ENCODE data around the gene NPL. TPM values are rescaled to one million over a fixed set of nuclear protein-coding genes. Genes with fewer than 3 reads are reported as not detected.

NPL gene
- total and polyA plus RNA-seq, 8 donors, result 1.2 to 9.7 (median 2.7) TPM

DNA sequence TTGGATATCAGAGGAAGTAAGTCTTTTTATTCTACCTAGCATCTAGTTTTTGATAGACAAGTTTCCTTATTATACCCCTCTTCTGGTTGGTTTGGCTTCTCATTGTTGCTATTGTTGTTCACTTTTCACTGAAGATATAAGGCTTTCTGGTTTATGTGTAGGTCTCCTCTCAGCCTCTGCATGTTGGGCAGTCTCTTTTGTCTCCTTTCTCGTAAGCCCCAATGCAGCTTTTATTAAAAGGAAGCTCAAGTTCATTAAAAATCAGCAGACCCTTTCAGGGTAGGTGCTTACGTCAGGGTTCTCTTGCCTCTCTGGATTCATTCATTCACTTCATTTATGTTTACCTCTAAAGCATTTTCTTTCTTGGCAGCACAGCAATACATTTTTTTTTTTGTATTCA is 44.8 kb downstream of the NPL start:
- Histone ChIP-seq H3K27me3 (no peaks in the 10 kb centered on the region), H3K9me3 (no peaks in the 10 kb centered on the region), H3K36me3 (no peaks in the 10 kb centered on the region), H3K27ac (no peak overlapping the region), H3K4me1 (no peaks in the 10 kb centered on the region), H3K4me3 (no peak overlapping the region)
- TF ChIP-seq, protein P1, sequence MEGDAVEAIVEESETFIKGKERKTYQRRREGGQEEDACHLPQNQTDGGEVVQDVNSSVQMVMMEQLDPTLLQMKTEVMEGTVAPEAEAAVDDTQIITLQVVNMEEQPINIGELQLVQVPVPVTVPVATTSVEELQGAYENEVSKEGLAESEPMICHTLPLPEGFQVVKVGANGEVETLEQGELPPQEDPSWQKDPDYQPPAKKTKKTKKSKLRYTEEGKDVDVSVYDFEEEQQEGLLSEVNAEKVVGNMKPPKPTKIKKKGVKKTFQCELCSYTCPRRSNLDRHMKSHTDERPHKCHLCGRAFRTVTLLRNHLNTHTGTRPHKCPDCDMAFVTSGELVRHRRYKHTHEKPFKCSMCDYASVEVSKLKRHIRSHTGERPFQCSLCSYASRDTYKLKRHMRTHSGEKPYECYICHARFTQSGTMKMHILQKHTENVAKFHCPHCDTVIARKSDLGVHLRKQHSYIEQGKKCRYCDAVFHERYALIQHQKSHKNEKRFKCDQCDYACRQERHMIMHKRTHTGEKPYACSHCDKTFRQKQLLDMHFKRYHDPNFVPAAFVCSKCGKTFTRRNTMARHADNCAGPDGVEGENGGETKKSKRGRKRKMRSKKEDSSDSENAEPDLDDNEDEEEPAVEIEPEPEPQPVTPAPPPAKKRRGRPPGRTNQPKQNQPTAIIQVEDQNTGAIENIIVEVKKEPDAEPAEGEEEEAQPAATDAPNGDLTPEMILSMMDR (IDR thresholded peaks at IDR 0.05), result no peak
- FAIRE-seq (no peak), DNase-seq (no peak), ATAC-seq (no peak)
- intact Hi-C loops (cut with DNase I), result no loop called here
- WGBS, 2 donors, result 86 to 94% methylated on average over 2 of the region's 2 CpGs

DNA sequence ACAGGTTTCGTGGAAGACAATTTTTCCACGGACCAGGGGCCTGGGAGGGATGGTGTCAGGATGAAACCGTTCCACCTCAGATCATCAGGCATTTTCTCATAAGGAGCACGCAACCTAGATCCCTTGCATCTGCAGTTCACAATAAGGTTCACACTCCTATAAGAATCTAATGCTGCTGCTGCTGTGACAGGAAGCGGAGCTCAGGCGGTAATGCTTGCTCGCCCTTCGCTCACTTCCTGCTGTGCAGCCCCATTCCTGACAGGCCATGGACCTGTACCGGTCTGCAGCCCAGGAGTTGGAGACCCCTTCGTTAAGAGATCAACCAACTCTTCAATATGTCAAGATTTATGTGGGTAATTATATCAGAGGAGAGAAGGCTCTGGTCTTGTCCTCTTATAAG is 46.2 kb downstream of the NPL start:
- no peaks in the 10 kb centered on the region for H3K9me3 ChIP-seq
- ATAC-seq, result no peak
- H3K4me3 ChIP-seq, result no peak overlapping the region
- H3K36me3 ChIP-seq, result no peaks in the 10 kb centered on the region
- DNase-seq, result no peak
- 84 to 85% methylated on average over 10 of the region's 10 CpGs for WGBS, 2 donors
- intact Hi-C loops (cut with DNase I), result no loop called here
- FAIRE-seq, result no peak
- H3K27me3 ChIP-seq, result no peaks in the 10 kb centered on the region
- H3K4me1 ChIP-seq, result peaks cover 0 to 2% (median under 1%) of the 10 kb centered on the region in 3 donors
- no peak overlapping the region for H3K27ac ChIP-seq
- TF ChIP-seq, protein P1 (IDR thresholded peaks at IDR 0.05), result no peak

DNA sequence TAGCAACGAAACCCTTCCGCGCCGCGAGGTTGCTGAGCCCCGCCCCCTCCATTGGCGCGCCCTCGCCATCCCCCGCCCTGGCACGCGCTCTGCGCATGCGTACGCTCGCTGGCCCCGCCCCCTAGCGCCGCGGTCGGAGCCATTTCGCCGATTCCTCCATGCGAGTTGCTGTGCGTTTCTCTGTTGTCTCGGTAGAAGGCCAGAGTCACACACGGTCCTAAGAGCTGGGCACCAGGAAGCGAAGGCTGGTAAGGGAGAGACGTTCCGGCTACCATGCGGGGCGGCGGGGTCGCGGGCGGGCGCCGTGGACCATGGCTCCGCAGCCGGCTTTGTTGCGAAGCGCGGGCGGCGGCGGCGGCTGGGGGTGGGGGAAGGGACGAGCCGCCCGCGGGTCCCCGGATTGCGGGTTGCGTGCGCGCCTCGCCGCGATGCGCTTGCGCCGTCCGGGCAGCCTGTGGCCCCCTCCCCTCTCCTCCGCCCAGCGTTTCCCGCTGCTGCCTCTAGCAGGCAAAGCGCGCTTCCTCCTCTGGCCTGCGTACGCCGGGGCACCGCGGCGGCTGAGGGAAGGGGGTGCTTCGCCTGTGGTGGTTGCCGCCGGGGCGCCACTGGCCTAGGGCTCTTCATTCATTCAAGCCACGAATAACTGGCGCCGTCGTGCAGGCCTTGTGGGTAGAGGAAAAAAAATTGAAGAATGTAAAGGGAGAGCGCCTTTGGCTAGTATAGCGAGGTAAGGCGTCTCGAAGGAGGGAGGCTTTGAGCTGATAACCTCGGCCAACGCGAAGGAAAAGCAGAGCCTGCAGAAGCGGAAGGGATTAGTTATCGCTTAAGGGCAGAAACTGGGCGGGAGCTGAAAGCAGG is 49.9 kb downstream of the NPL start, which contains the start of gene DHX9:
TSS of gene DHX9 (plus strand) at position 139 of the 858 bp plus-strand sequence. CDS start 3,220 bp downstream, outside the sequence.
- no peaks in the 10 kb centered on the region for H3K27me3 ChIP-seq
- peaks cover 0 to 26% (median 26%) of the 10 kb centered on the region in 3 donors for H3K4me1 ChIP-seq
- no peaks in the 10 kb centered on the region for H3K9me3 ChIP-seq
- no peak for FAIRE-seq
- H3K27ac ChIP-seq, result peak within 1 kb of the TSS; percentile 73 to 90 (median 87)
- WGBS, 2 donors, result 0 to 1% methylated on average over 72 to 92 of the region's 92 CpGs
- peak within 1 kb of the TSS; percentile 51 to 89 (median 78) for H3K4me3 ChIP-seq
- intact Hi-C loops (cut with DNase I), result no loop called here
- TF ChIP-seq, protein P1 (IDR thresholded peaks at IDR 0.05), result no peak
- H3K36me3 ChIP-seq, result peaks cover 0 to 5% (median 0%) of the 10 kb centered on the region in 3 donors
- peak; percentile 91 to 100 (median 96) for DNase-seq
- ATAC-seq, result peak; percentile 91 to 95 (median 94)

DNA sequence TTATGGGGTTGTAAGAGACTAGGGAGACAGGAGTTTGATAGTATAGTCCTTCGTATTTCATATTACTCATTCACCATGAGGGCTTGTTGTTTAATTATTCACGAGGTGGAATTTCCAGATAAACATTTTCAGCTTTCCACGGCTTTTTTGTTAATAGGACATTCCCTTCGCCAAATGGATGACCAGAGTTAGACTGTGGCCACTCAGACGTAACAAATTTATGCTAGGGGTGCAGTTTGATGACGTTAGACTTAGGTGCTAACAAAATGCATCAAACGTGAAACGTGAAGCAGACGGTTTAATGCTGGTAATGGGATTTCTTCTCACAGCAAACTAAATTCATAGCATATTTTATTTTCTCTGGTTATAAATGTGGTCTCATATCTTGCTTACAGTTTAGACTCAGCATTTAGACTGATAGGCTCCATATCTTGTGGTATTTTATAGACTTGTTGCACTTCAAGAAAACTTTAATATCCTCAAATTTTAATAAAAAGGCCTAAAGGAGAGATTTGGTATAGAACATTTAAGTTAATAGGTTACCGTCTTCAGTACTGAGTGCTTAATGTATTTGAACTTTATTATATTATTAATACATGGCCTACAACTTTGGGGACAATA is 51.9 kb downstream of the NPL start:
- Histone ChIP-seq H3K9me3 (no peaks in the 10 kb centered on the region), H3K4me3 (peak overlapping the region in 2 of 4 donors; percentile 85 to 89), H3K27me3 (no peaks in the 10 kb centered on the region), H3K4me1 (peaks cover 0 to 26% (median 26%) of the 10 kb centered on the region in 3 donors), H3K27ac (peak overlapping the region in 2 of 4 donors; percentile 87 to 90), H3K36me3 (peaks cover 0 to 9% (median 0%) of the 10 kb centered on the region in 3 donors)
- WGBS, 2 donors, result 42 to 44% methylated on average over 10 of the region's 10 CpGs
- no peak for DNase-seq
- TF ChIP-seq, protein P1 (IDR thresholded peaks at IDR 0.05), result no peak
- no peak for ATAC-seq
- no peak for FAIRE-seq
- intact Hi-C loops (cut with DNase I), result no loop called here
